HEK293 (cell line): ENCODE data around the gene OPN4.

Source experiments
- CTCF ChIA-PET: fragments of 350-600 bp; formaldehyde crosslinking; extraction: SDS; loops from one replicate; lab custom pipeline; 2021; ENCODE audit warnings: antibody characterized with exemption; lab: Yijun Ruan, JAX
- POLR2A ChIA-PET: fragments of 300-600 bp; formaldehyde crosslinking; extraction: SDS; loops from one replicate; lab custom pipeline; 2020; ENCODE audit warnings: antibody characterized with exemption, inconsistent platforms; lab: Yijun Ruan, JAX
- H3K27ac ChIP-seq: fragments of 200-500 bp; sonication (Bioruptor generic); 2 replicates; pipeline ENCODE4 v1.5.1; 2014; ENCODE audit warnings: low read depth, low read length, control low read depth, inconsistent platforms; ENCODE audit errors: extremely low read depth
- H3K36me3 ChIP-seq, 2 experiments: fragments of 200-500 bp in 1 of 2; sonication (Bioruptor generic) in 1 of 2; 1 replicate in 1 of 2; 2 replicates in 1 of 2; pipeline ENCODE4 v1.5.1; 2014 to 2017; ENCODE audit warnings: inconsistent platforms in 2 of 2, low read length in 2 of 2; ENCODE audit not compliant: control insufficient read depth in 2 of 2, insufficient read depth in 1 of 2
- H3K4me1 ChIP-seq: fragments of 200-500 bp; sonication (Bioruptor generic); 2 replicates; pipeline ENCODE4 v1.5.1; 2014; ENCODE audit warnings: mild to moderate bottlenecking, low read length, inconsistent platforms; ENCODE audit not compliant: control insufficient read depth, insufficient read depth
- H3K4me3 ChIP-seq: 2 replicates; pipeline ENCODE4 v1.5.1; 2011; ENCODE audit warnings: low read depth, mild to moderate bottlenecking, control low read depth, low read length, moderate library complexity
- H3K9me3 ChIP-seq: fragments of 200-500 bp; sonication (Bioruptor generic); 2 replicates; pipeline ENCODE4 v1.5.1; 2014; ENCODE audit warnings: low read depth, low read length, inconsistent platforms; ENCODE audit not compliant: control insufficient read depth, insufficient read depth
- FEZF1 ChIP-seq: fragments of 450-650 bp; formaldehyde crosslinking; IDR thresholded peaks from 2 replicates; pipeline ENCODE4 v1.5.1; 2016; ENCODE audit warnings: missing biosample characterization, missing genetic modification characterization
- GLIS1 ChIP-seq: fragments of 450-650 bp; formaldehyde crosslinking; IDR thresholded peaks from 2 replicates; pipeline ENCODE4 v1.5.1; 2016; ENCODE audit warnings: missing biosample characterization, missing genetic modification characterization
- GLIS2 ChIP-seq: fragments of 450-650 bp; formaldehyde crosslinking; IDR thresholded peaks from 2 replicates; pipeline ENCODE4 v1.5.1; 2016; ENCODE audit warnings: missing biosample characterization, missing genetic modification characterization
- OSR2 ChIP-seq: fragments of 450-650 bp; formaldehyde crosslinking; IDR thresholded peaks from 2 replicates; pipeline ENCODE4 v1.5.1; 2016; ENCODE audit warnings: missing biosample characterization, missing genetic modification characterization
- ZFHX2 ChIP-seq: fragments of 450-650 bp; formaldehyde crosslinking; conservative IDR thresholded peaks from 2 replicates; pipeline ENCODE4 v1.5.1; 2016; ENCODE audit warnings: missing biosample characterization, missing genetic modification characterization
- ZFP37 ChIP-seq: fragments of 450-650 bp; formaldehyde crosslinking; IDR thresholded peaks from 2 replicates; pipeline ENCODE4 v1.5.1; 2016; ENCODE audit warnings: missing biosample characterization, missing genetic modification characterization
- ZIC2 ChIP-seq: fragments of 450-650 bp; formaldehyde crosslinking; IDR thresholded peaks from 2 replicates; pipeline ENCODE4 v1.5.1; 2016; ENCODE audit warnings: missing biosample characterization, missing genetic modification characterization
- ZNF140 ChIP-seq: fragments of 450-650 bp; formaldehyde crosslinking; IDR thresholded peaks from 2 replicates; pipeline ENCODE4 v1.5.1; 2016; ENCODE audit warnings: missing biosample characterization, missing genetic modification characterization
- ZNF184 ChIP-seq: fragments of 450-650 bp; IDR thresholded peaks from 2 replicates; pipeline ENCODE4 v1.5.1; 2018; ENCODE audit warnings: missing biosample characterization, mild to moderate bottlenecking, missing genetic modification characterization
- ZNF341 ChIP-seq: fragments of 450-650 bp; formaldehyde crosslinking; IDR thresholded peaks from 2 replicates; pipeline ENCODE4; 2016; ENCODE audit warnings: low read depth, missing biosample characterization, missing genetic modification characterization
- TF ChIP-seq, protein P1 (sequence below): fragments of 450-650 bp; formaldehyde crosslinking; IDR thresholded peaks from 2 replicates; pipeline ENCODE4 v1.5.1; 2016; ENCODE audit warnings: missing biosample characterization, missing genetic modification characterization
- TF ChIP-seq, protein P2 (sequence below): fragments of 450-650 bp; formaldehyde crosslinking; IDR thresholded peaks from 2 replicates; pipeline ENCODE4 v1.5.1; 2016; ENCODE audit warnings: missing biosample characterization, missing genetic modification characterization
- TF ChIP-seq, protein P3 (sequence below): IDR thresholded peaks from 2 replicates; pipeline ENCODE4 v1.6.1; 2011; ENCODE audit warnings: mild to moderate bottlenecking, low read depth, low read length, borderline replicate concordance
- TF ChIP-seq, protein P4 (sequence below): fragments of 450-650 bp; formaldehyde crosslinking; IDR thresholded peaks from 2 replicates; pipeline ENCODE4 v1.5.1; 2016; ENCODE audit warnings: missing biosample characterization, missing genetic modification characterization, borderline replicate concordance
- TF ChIP-seq, protein P5 (sequence below): fragments of 450-650 bp; formaldehyde crosslinking; IDR thresholded peaks from 2 replicates; pipeline ENCODE4 v1.5.1; 2016; ENCODE audit warnings: missing biosample characterization, missing genetic modification characterization

Gene OPN4

DNA sequence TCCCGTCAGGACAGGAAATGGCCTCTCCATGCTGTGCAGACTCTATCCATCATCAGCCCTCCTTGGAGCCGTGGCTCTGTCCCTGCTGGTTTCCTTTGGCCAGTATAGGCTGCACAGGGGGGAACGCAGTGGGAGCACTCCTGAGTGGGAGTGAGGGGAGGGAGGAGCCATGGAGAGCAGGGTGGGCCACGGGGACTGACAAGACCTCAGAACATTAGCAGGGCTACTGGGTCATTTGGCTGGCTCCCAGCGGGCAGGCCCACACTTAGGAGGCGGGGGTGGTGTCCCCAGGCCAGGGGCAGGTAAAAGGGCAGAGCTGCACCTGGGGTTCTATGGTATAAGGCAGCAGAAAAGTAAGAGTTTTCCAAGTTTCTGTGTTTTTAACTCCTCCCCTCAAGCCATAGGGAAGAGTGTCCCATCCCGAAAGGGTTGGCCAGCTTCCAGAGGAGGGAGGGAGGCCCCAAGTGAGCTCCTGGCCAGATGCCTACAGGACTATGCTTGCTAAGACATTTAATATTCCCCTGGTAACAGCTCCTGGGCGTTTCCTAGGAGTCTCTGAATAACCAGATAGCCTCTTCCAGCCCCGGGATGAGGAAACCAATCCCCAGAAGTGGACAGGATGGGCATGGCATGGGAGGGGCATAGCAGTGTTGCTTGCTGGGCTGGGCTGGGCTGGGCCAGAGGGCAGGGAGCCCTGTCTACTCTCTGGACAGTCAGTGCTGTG, 5.5 kb upstream of the OPN4 start:
- Histone ChIP-seq H3K4me1 (peaks cover 13% of the 10 kb centered on the region), H3K9me3 (no peaks in the 10 kb centered on the region), H3K4me3 (no peak overlapping the region), H3K36me3 (no peaks in the 10 kb centered on the region), H3K27ac (peak overlapping the region; percentile 62; the same call in 1 of the 2 replicates)
- CTCF ChIA-PET = interaction anchor here (0.6 kb wide), 1 partner anchor 36 kb away, joined by 3 read pairs; no protein-coding TSS in a partner anchor
- TF ChIP-seq FEZF1 (tag by site-specific recombination) (peak; percentile 88), OSR2 (tag by site-specific recombination) (peak; percentile 60; the same call in 1 of the 2 replicates), ZFHX2 (tag by site-specific recombination) (peak; percentile 72), ZIC2 (tag by site-specific recombination) (peak; percentile 92), ZNF184 (no peak), GLIS2 (peak; percentile 77), ZNF140 (tag by site-specific recombination) (no peak), ZFP37 (tag by site-specific recombination) (0 out of 2 replicates have a peak, but pooled peaks have one; percentile 25), GLIS1 (peak; percentile 66), ZNF341 (tag by site-specific recombination) (0 out of 2 replicates have a peak, but pooled peaks have one; percentile 47)
- TF ChIP-seq, protein P1, sequence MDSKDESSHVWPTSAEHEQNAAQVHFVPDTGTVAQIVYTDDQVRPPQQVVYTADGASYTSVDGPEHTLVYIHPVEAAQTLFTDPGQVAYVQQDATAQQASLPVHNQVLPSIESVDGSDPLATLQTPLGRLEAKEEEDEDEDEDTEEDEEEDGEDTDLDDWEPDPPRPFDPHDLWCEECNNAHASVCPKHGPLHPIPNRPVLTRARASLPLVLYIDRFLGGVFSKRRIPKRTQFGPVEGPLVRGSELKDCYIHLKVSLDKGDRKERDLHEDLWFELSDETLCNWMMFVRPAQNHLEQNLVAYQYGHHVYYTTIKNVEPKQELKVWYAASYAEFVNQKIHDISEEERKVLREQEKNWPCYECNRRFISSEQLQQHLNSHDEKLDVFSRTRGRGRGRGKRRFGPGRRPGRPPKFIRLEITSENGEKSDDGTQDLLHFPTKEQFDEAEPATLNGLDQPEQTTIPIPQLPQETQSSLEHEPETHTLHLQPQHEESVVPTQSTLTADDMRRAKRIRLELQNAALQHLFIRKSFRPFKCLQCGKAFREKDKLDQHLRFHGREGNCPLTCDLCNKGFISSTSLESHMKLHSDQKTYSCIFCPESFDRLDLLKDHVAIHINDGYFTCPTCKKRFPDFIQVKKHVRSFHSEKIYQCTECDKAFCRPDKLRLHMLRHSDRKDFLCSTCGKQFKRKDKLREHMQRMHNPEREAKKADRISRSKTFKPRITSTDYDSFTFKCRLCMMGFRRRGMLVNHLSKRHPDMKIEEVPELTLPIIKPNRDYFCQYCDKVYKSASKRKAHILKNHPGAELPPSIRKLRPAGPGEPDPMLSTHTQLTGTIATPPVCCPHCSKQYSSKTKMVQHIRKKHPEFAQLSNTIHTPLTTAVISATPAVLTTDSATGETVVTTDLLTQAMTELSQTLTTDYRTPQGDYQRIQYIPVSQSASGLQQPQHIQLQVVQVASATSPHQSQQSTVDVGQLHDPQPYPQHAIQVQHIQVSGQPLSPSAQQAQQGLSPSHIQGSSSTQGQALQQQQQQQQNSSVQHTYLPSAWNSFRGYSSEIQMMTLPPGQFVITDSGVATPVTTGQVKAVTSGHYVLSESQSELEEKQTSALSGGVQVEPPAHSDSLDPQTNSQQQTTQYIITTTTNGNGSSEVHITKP (tag by site-specific recombination) = peak; percentile 93
- TF ChIP-seq, protein P2, sequence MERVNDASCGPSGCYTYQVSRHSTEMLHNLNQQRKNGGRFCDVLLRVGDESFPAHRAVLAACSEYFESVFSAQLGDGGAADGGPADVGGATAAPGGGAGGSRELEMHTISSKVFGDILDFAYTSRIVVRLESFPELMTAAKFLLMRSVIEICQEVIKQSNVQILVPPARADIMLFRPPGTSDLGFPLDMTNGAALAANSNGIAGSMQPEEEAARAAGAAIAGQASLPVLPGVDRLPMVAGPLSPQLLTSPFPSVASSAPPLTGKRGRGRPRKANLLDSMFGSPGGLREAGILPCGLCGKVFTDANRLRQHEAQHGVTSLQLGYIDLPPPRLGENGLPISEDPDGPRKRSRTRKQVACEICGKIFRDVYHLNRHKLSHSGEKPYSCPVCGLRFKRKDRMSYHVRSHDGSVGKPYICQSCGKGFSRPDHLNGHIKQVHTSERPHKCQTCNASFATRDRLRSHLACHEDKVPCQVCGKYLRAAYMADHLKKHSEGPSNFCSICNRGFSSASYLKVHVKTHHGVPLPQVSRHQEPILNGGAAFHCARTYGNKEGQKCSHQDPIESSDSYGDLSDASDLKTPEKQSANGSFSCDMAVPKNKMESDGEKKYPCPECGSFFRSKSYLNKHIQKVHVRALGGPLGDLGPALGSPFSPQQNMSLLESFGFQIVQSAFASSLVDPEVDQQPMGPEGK (tag by site-specific recombination) = peak; percentile 52; the same call in 1 of the 2 replicates
- TF ChIP-seq, protein P3, sequence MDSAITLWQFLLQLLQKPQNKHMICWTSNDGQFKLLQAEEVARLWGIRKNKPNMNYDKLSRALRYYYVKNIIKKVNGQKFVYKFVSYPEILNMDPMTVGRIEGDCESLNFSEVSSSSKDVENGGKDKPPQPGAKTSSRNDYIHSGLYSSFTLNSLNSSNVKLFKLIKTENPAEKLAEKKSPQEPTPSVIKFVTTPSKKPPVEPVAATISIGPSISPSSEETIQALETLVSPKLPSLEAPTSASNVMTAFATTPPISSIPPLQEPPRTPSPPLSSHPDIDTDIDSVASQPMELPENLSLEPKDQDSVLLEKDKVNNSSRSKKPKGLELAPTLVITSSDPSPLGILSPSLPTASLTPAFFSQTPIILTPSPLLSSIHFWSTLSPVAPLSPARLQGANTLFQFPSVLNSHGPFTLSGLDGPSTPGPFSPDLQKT = no peak
- TF ChIP-seq, protein P4, sequence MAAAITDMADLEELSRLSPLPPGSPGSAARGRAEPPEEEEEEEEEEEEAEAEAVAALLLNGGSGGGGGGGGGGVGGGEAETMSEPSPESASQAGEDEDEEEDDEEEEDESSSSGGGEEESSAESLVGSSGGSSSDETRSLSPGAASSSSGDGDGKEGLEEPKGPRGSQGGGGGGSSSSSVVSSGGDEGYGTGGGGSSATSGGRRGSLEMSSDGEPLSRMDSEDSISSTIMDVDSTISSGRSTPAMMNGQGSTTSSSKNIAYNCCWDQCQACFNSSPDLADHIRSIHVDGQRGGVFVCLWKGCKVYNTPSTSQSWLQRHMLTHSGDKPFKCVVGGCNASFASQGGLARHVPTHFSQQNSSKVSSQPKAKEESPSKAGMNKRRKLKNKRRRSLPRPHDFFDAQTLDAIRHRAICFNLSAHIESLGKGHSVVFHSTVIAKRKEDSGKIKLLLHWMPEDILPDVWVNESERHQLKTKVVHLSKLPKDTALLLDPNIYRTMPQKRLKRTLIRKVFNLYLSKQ (tag by site-specific recombination) = no peak
- TF ChIP-seq, protein P5, sequence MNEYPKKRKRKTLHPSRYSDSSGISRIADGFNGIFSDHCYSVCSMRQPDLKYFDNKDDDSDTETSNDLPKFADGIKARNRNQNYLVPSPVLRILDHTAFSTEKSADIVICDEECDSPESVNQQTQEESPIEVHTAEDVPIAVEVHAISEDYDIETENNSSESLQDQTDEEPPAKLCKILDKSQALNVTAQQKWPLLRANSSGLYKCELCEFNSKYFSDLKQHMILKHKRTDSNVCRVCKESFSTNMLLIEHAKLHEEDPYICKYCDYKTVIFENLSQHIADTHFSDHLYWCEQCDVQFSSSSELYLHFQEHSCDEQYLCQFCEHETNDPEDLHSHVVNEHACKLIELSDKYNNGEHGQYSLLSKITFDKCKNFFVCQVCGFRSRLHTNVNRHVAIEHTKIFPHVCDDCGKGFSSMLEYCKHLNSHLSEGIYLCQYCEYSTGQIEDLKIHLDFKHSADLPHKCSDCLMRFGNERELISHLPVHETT = no peak
- POLR2A ChIA-PET = no interaction called here
